ENCODE measurements around the gene CDH18.

DNA sequence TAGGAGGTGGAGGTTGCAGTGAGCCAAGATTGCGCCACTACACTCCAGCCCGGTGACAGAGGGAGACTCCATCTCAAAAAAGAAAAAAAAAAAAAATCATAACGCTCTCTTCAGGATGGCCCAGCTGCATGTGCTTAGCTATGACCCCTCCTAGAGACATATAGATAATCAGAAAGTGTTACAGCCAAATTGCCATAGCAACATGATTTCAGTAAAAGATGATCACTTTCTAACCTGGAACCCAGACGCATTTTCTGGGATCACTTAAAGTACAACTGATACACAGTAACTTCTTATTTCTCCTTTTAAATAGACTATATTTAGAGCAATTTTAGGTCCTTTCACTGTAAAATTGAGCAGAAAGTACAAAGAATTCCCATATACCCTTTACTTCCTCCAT, 372.9 kb downstream of the CDH18 start:
- TF ChIP-seq CTCF (IDR thresholded peaks at IDR 0.05; ENCODE audit: extremely low read depth in 1 of 2, insufficient read depth in 1 of 2, low read depth in 1 of 2, low read length in 2 of 2) (no peak), POLR2A (IDR thresholded peaks at IDR 0.05; ENCODE audit: low read depth, low read length) (no peak), GATA2 (IDR thresholded peaks at IDR 0.05; ENCODE audit: insufficient read depth, insufficient read length, low read depth, low read length) (no peak), POLR2AphosphoS5 (IDR thresholded peaks at IDR 0.05; ENCODE audit: insufficient read depth, low read depth, low read length) (no peak), EZH2 (IDR thresholded peaks at IDR 0.05; ENCODE audit: borderline replicate concordance, low read depth, low read length, severe bottlenecking) (no peak), FOS (IDR thresholded peaks at IDR 0.05; ENCODE audit: borderline replicate concordance, insufficient read depth, low read length) (no peak), MYC (IDR thresholded peaks at IDR 0.05; ENCODE audit: low read depth, low read length) (no peak)
- TF ChIP-seq, protein P1, sequence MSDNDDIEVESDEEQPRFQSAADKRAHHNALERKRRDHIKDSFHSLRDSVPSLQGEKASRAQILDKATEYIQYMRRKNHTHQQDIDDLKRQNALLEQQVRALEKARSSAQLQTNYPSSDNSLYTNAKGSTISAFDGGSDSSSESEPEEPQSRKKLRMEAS (IDR thresholded peaks at IDR 0.05; ENCODE audit: insufficient read depth, insufficient read length), result no peak

Data from endothelial cell of umbilical vein (primary cell).